Right kidney (tissue), 1 donor: ENCODE results near the gene CRYBA4.
"Not testable (repeated sequence)": the region's sequence is repeated elsewhere in the genome, so short reads cannot be mapped to it uniquely, and the experiment has no call there.

ENCODE experiments used
- DNase-seq: peaks from one replicate; pipeline ENCODE4 v3.0.0-alpha.2; 2016

Gene CRYBA4

DNA sequence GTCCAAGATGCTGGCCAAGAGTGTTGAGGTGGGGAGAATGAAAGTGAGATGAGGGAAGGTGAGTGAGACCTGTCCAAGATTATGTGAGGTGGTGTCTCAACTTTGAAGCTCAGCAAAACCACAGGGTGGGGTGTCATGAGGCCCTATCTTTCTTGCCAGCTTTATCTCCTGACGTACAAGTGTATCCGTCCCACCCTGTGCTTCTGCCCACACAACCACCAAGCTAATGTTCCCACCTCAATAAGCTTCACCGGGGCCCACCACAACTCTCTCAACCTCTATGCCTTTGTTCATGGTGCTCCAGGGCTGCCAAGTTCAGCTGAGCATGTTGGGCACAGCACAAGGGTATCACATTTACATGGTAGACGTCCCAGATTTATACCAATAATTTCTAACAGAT lies 24.7 kb upstream of the CRYBA4 start:
- DNase-seq = no peak

DNA sequence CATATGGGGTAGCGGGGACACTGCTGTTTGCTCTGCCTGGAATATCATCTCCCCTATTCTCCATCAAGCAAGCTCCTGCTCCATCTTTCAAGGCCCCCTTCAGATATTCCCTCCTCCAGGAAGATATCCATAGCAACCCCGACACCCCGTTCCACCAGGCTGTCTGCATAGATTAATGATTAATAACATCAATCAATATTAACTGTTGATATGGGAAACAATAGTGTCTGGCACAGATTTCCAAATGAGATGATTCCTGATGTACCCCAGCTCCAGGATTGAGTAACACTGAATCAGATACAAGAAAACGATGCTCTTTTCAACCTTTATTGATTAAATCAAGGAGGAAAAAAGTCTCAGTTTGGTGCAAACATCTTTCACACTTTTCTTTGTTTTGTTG lies 24.3 kb upstream of the CRYBA4 start:
- no peak for DNase-seq

DNA sequence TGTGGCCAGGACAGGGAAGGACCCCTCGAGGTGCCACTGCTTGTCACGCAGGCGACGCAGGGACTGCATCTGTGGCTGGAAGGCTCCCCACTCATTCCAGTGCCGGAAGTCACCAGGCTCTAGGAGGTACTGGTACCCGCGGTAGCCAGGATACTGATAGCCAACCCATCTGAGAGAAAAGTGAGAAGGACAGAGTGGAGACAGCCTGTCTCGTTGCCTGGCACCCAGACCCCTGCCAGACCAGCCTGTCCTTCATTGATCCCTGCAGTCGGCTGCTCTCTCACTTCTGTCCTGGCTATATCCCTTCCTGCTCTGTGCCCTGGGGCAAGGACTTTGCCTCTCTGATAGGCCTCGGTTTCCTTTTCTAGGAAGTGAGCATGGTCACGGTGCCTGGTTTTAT lies 22.3 kb upstream of the CRYBA4 start:
- DNase-seq = no peak

DNA sequence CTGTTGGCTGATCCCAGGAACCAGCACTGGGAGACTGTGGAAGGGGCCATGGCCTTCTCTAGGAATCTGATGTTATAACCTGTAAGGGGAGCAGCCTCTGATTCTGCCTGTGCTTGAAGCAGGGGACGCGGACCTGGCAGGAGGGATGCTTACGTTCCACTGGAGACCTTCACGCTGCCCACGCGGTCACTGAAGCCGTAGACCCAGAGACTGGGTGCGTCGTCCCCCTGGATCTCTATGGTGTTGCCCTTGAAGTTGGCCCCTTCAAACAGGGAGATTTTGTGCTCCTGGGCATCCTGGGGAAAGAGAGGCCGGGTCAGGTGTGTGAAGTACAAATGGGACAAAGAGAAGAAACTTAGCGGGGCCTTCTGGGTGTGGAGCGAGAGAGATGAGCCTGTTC lies 20.0 kb upstream of the CRYBA4 start:
- no peak for DNase-seq

DNA sequence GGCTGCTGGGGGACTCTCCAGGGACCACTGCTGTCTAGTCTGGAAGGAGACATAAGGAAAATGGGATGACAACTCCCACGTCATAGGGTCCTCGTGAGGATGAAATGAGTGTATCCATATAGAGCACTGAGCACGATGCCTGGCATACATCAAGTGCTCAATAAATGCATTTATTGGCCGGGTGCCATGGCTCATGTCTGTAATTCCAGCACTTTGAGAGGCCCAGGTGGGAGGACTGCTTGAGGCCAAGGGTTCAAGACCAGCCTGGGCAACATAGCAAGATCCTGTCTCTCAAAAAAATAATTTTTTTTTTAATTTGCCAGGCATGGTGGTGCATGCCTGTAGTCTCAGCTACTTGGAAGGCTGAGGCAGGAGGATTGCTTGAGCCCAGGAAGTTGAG lies 19.6 kb upstream of the CRYBA4 start:
- no peak for DNase-seq

GRCh38 chr22:26604368-26604767 lies 17.4 kb upstream of the CRYBA4 start:
- no peak for DNase-seq

DNA sequence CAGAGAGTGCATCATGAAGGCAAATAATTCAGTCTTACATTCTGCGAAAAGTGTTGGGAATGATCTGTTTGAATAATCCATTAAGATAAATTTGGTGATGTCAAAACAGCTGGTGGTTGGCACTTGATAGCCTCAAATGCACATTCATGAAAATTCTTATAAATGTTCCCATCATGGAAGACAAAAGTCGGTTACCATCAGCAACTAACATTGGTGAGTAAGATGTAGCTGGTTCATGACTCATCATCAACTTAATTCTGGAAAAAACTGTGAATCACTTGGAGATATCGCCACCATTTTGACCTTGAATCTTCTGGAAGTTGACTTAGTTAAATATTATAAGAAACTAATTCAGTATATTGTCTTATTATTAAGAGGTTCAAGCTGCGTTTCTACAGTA lies 15.2 kb upstream of the CRYBA4 start:
- no peak for DNase-seq

DNA sequence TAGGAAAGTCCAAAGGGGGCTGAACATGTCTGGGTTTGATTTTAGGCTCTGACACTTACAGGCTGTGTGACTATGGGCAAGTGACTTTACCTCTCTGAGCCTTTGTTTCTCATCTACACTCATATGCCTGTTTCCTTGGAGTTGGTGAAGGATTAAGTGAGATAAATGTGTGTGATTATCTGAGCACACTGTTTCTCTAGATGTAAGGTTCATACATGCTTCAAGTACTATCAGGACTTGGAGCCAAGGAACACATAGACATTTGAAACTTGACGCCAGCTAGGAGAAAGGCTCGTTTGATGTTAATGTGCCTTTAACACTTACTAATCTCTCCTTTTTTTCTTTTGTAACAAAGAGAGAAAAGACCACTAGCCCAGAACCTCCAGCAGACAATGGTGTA lies 13.6 kb upstream of the CRYBA4 start:
- no peak for DNase-seq

- no peak for DNase-seq
These were observed 12.5 kb upstream of the CRYBA4 start for GRCh38 chr22:26609287-26609686.

DNA sequence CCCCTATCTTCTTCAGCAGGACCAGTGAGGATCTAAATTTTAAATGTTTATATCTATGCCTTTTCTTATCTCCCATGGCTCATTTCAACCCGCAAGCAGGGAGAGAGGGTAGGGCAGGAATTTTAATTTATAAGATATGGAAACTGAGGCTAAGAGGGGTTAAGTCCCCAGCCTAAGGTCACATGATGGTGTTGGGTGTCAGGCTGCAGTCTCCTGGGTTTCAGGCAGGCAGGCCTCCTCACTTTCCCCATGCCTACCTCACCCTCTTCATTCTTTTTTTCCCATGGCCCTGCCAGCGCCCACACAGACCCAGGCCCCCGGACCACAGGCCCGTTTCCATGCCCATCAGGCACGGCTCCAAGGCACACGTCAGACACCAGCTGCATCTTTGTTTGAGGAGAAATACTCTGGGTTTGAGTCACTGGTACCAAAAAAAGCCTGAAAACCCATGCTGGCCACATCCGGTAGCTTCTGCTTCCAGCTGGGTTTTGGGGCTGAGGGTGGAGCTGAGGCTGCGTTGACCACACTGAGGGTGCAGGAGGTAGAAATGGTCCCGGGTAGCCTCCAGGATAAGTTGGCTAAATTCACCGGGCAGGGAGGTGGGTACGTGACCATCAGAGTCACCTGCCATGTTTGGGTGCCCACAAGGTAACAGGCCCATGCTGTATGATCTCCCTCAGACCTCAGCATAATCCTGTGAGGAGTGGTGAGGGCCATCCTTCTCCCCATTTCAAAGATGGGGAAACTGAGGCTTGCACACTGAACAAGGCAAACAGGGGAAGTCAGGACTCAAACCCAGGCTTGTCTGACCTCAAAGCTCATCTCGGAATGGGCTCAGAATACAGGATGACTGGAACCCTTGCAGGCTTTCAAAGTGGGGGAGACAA lies 11.4 kb upstream of the CRYBA4 start:
- no peak for DNase-seq

DNA sequence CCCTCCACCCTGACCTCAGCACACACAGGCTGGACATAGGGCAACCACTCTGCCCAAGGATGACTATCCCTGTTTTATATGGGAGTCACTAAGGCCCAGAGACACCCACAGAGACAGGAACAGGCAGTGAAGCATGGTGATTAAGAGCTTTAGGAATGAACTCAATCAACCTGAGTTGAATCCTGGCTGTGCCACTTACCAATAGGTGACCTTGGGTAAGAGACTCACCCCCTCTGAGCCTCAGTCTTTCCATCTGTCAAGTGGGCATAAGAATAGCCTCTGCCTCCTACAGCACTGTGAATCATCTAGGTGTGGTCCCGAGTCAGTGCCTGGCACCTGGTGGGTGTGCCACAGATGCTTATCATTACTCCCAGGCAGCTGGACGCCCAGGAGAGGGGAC lies 10.8 kb upstream of the CRYBA4 start:
- DNase-seq = no peak

- DNase-seq = no peak
These were observed 9.1 kb upstream of the CRYBA4 start for GRCh38 chr22:26612652-26613051.

GRCh38 chr22:26613753-26614152 lies 8.0 kb upstream of the CRYBA4 start:
- DNase-seq = not testable (repeated sequence)

DNA sequence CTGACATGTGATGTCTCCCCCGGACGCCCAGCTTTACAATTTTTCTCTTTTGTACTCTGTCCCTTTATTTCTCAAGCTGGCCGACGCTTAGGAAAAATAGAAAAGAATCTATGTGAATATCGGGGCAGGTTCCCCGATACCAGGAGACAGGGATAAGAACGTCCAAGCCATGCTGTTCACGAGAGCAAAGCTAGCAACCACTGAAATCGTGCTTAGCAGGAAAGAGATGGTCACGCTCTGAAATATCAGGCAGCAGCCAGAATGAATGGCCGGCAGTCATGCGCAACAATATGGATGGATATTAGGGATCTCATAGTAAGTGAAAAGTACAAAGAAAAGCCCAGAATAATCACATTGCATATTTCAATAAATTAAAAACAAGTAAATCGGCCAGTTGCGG lies 7.4 kb upstream of the CRYBA4 start:
- no peak for DNase-seq

DNA sequence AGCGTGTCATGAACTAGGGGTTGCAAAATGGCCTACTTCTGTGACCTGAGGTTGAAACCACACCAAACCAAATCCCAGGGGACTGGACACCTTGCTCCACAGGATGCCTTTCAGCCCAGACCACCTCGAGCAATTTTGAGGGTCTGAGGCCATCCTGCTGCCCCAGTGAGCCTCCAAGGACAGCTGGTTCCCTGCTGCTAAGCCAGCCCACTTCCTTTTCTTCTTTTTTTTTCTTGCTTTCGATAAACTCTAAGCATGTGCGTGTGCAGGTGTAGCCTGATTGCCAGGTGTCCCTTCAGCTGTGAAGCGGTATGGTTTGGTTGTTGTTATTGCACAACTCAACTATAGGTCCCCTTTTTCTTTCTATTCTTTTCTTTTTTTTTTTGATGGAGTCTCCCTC lies 6.6 kb upstream of the CRYBA4 start:
- no peak for DNase-seq

GRCh38 chr22:26615830-26616435 lies 5.8 kb upstream of the CRYBA4 start:
- DNase-seq = no peak

DNA sequence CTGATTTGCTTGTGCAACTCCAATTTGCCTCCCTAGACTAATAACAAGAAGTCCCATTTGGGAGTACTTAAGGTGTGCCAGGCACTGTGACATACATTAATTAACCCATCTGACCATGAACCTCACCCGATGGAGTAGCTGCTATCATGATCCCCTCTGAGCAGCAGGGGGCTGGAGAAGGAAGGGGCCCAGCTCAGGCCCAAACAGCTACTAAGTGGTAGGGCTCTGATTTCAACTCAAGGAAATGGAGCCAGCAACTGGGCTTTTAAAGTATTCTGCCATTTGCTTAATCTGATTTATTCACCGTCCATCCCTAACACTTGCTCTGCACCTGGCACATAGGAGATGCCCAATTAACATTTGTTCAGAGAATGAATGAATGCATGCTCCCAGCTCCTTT lies 5.1 kb upstream of the CRYBA4 start:
- DNase-seq = no peak

- no peak for DNase-seq
These were observed 4.2 kb upstream of the CRYBA4 start, which contains the start of gene CRYBB1 for GRCh38 chr22:26617271-26618199. Gene CRYBB1, minus strand, starts transcription at chr22:26618027. Its CDS starts 1,708 bp downstream, at chr22:26616319.

DNA sequence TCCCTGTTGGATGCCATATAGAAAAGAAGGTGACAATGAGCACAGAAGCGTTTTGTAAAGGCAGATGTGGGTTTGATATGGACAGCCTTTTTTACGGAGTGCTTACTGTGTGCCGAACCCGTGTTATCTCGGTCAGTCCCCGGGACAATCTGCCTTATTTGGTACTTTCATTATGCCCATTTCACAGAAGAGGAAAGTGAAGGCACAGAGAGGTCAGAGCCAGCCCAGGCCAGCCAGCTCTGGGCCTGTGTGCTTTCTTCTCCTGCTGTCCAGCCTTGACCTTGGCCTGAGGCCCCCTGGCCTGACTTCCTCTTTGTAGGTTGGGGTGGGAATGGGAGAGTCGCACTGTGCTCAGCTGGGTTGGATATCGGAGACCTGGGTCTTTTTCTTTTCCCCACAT lies 3.3 kb upstream of the CRYBA4 start:
- no peak for DNase-seq

DNA sequence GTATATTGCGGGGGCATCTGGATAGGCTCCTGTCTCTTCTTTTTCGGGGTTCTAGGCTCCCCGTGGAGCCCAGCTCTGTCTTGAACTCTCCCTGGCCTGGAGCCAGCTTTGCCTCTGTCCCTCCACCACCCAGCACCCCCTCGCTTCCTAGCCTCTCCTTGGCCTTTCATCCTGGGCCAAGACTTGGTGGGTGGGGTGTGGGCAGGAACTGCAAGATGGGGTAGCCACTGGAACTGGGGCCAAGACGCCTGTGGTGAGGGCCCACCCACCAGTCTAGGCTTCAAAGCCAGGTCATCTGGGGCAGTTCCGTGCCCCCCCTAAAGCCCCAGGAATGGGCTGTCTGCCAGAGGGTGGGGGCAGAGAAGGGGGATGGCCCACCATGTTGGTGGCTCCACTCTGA lies 2.3 kb upstream of the CRYBA4 start:
- DNase-seq = no peak

- no peak for DNase-seq
These were observed 1.6 kb upstream of the CRYBA4 start for GRCh38 chr22:26620197-26620596.

DNA sequence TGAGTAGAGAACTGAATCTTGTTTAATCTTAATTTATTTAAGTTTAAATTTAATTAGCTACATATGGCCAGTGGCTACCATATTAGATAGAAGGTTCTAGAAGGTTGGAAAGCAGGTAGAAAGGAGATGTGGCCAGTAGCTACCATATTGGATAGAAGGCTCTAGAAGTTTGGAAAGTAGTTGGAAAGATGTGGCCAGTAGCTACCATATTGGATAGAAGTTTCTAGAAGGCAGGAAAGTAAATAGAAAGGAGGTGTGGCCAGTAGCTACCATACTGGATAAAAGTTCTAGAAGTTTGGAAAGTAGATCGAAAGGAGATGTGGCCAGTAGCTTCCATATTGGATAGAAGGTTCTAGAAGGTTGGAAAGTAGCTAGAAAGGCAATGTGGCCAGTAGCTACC lies 2.2 kb downstream of the CRYBA4 start:
- DNase-seq = no peak

- no peak for DNase-seq
These were observed 3.0 kb downstream of the CRYBA4 start for GRCh38 chr22:26624803-26625202.
